GM19467 (cell line): ENCODE data around the gene RAP2C.

ENCODE experiments used
- ATAC-seq: cut with Tn5 transposase; IDR thresholded peaks from one replicate; pipeline ENCODE4 v1.9.1; 2021; ENCODE audit warnings: mild to moderate bottlenecking, moderate library complexity; ENCODE audit not compliant: unreplicated experiment

Gene RAP2C

GRCh38 chrX:132219343-132219768 lies at the start of gene RAP2C:
RAP2C (minus strand) TSS chrX:132219447; CDS start chrX:132217268, 2,179 bp downstream.
- ATAC-seq: peak; percentile 50

GRCh38 chrX:132267392-132267791 lies 48.1 kb upstream of the RAP2C start:
- no peak for ATAC-seq

- no peak for ATAC-seq
These were observed 47.5 kb upstream of the RAP2C start for GRCh38 chrX:132266583-132267355.

GRCh38 chrX:132263127-132263526 lies 43.9 kb upstream of the RAP2C start:
- no peak for ATAC-seq

DNA sequence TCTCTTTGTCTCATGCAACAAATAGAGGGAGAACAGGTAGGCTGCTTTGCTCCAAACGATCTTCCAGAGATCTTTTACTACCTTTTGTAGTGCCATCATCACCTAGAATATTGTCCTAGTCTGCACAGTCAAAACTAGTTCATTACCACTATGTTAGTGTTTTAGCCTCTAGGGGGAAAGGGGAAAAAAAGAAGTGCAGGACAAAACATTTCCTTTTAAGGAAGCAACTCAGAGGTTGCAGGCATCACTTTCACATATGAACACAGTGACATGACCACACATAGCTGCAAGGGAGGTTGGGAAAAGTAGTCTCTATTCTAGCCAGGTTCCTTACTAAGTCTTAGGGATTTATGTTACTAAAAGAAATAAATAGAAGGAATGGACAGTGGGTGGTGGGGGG lies 39.3 kb upstream of the RAP2C start:
- ATAC-seq: no peak

- no peak for ATAC-seq
These were observed 37.9 kb upstream of the RAP2C start for GRCh38 chrX:132257116-132257515.

DNA sequence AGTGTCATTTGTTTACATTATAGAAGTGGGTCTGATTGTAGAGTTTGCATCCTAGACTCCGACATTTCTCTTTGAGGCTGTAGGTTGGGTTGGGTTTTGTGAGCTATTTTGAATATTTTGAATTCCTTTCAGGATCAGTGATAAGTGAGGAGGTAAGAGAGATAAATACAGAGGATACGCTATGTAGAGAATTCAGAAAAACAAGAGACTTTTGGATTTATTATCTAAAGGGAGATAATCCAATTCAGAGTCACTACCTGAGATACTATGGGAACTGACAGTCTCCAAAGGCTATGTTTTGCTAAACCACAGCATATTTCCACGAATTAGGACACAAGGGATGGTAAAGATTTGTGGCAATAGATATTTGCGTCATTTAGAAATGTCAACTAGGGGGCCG lies 16.9 kb upstream of the RAP2C start:
- no peak for ATAC-seq

- ATAC-seq: no peak
These were observed 16.2 kb upstream of the RAP2C start for GRCh38 chrX:132235488-132235887.

GRCh38 chrX:132231587-132231986 lies 12.3 kb upstream of the RAP2C start:
- no peak for ATAC-seq

DNA sequence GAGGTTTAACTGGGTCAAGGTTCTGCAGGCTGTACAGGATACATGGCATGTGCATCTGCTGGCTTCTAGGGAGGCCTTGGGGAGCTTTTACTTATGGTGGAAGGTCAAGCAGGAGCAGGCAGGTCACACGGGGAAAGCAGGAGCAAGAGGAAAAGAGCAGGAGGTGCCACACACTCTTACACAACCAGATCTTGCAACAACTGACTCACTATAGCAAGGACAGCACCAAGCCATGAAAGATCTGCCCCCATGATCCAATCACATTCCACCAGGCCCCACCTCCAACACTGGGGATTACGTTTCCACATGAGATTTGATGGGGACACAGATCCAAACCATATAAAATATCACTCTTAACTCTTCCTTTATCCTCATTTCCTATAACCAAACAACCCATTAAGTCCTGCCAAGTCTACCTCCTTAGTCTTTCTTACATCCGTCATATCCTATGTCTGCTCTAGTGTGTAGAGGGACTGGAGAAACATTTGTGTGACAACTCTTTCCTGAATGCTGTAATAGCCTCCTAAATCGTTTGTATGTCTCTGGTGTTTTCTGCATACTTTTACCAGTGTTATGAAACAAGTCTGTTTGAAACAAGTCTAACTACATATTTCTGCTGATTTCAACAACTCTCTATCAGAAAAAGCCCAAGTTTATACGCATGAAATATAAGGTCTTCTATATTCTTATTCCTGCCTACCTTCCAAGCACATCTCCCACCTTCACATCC lies 8.3 kb upstream of the RAP2C start:
- ATAC-seq: no peak

GRCh38 chrX:132226169-132226568 lies 6.9 kb upstream of the RAP2C start:
- no peak for ATAC-seq

DNA sequence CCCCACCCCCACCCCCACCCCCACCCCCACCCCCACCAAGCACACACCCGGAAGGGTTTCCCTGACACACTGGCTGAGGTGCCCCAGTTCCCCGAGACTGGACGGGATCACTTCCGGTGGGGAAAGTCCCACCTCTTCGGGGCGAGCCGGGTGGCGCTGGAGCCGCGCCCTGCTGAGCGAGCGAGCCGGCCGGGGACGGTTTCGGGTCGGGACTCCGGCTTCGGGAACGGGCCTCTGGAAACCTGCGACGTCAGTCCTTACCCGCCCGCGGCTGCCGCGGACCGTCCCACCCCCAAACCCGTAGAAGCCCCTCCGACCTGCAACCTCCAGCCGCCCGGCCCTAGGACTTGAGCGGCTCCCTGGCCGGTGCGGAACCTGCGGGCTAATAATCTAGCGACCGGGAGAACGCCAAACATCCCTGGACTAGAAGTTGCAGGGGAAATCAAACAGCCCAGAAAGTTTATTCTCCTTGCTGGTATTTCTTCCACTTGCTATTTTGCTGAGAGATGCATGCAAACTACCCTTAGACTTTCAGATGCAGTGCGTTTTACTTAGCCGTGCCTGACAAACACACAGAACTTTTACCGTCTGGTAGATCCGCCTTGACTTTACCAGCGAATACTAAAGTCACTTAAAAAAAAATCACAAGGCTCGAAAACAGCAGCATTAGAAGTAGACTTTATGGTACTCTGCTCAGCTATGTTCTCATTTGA lies 991 bp downstream of the RAP2C start:
- ATAC-seq: peak; percentile 54

DNA sequence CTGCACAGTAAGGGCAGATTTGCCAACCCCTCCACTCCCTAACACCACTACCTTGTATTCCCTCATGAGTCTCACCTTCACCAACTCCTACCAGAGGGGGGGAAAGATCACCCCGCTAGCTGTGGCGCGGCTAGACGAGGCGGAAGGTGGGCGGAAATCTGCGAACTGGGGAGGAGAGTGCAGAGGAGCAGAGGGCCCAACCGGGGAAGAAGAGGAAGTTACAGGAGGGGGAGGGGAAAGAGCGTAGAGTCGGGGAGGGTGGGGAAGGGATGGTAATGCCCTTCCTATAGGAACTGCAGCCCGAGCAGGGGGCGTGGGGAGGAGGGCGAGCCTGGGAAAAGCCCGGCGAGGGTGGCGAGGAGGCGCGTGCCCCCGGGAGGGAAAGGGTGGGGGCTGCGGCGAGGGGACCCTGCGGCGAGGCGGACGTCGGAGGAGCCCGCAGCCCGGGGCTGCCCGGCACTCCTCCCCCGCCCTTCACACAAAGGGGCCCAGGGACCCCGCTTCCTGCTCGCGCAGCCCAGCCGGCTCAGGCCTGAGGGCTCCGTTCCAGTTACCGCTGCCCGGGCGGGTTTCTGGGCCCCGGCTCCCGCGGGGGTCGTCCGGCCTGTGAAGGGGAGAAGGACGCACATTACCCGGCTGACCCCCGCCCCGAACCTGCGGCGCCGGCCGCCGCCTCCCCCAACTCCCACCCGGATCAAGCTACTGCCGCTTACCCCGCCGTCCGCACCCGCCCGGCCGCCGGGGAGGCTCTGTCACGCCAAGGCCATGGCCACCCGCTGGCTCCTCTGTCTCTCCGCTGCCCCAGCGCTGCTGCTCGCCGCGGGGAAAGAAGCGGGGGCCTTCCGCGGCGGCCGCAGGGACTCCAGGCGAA lies 1.8 kb downstream of the RAP2C start:
- ATAC-seq: peak; percentile 61

DNA sequence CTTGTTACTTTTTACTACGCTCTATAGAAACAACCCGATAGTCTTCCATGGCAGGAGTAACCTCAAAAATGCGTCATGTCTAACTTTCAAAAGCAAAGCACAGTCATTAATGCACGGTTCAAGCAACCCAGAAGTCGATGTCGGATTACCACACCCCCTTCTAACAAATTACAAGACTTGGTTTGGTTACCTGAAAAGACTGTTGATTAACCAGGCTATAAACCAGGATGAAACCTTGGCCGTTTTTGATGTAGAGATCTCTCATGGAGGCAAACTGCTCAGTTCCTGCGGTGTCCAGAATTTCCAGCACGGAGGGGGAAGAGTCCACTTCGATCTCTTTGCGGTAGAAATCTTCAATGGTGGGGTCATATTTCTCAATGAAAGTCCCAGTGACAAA lies 2.4 kb downstream of the RAP2C start:
- no peak for ATAC-seq

GRCh38 chrX:132216283-132216682 lies 3.0 kb downstream of the RAP2C start:
- ATAC-seq: no peak

- no peak for ATAC-seq
These were observed 4.7 kb downstream of the RAP2C start for GRCh38 chrX:132214518-132214917.

GRCh38 chrX:132209527-132209926 lies 9.7 kb downstream of the RAP2C start:
- ATAC-seq: no peak

GRCh38 chrX:132208422-132208821 lies 10.8 kb downstream of the RAP2C start:
- no peak for ATAC-seq

DNA sequence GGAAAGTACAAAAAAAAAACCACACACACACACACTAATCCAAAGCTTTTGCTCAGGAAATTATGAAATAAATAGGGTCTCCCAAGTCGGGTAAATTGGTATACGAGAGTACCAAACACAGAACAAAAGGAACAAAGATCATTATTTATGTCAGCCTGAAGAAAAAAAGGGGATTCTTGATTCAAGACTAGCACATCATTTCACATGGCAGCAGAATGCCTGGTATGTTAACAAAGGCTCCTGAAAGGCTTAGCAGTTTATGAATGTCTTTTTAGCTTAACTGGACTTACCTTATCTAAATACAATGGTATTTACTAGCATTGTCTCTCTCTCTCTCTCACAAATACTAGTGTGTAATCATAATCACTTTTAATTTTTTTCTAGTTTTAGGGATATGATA lies 11.3 kb downstream of the RAP2C start:
- no peak for ATAC-seq

DNA sequence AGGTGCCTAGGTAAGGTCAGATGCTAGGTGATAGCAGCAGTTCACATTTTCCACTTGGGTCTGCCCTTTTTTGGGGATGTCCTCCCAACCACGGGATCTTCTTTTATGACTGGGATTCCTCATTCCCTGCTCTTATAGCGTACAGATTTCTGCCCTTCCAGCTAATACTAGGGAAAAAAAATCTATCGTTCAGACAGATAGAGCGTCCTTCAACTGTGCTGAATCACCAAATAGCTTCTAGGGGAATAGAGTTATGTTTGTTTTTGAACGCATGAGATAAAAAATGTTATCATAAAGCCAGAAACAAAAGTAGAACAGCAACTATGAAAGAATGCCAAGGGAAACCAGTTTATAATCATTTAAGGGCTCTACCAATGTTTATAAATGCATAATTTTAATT lies 13.0 kb downstream of the RAP2C start:
- ATAC-seq: no peak

DNA sequence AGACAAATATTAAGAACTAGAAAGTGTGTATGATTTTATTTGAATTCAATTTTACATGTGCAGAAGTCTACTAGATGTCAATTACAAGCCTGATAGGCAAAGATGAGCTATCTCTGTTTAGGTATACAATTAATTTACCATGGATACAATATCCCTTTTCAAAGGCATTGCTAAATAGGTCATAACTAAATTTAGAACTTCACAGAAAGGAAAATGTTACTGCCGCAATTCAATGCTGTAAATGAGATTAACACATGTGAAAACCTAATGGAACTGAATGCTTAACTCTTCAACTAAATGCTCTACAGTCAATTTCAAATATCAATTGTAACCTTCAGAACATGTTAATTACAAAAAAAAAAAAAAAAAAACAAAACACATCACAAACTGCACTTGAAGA lies 14.6 kb downstream of the RAP2C start:
- ATAC-seq: no peak
